Caco-2 (cell line): ENCODE results near the gene NOS1AP. TPM values are rescaled to one million over a fixed set of nuclear protein-coding genes. Genes with fewer than 3 reads are reported as not detected.

Experiments
- BruUV-seq: library from RNA; stranded (reverse); fragments of 400-500 nt; replicated peaks from 2 replicates; lab custom pipeline; 2021; lab: Mats Ljungman, UMichigan
- CTCF ChIA-PET: fragments of 300-600 bp; sonication (Branson Sonifier 250); formaldehyde crosslinking; loops from one replicate; lab custom pipeline; 2022; ENCODE audit warnings: antibody characterized with exemption; lab: Charles Lee
- POLR2A ChIA-PET: fragments of 300-600 bp; sonication (Branson Sonifier 250); formaldehyde crosslinking; loops from one replicate; lab custom pipeline; 2022; ENCODE audit warnings: antibody characterized with exemption; lab: Charles Lee
- DNase-seq, 2 experiments: peaks; one replicate each; pipeline versions ENCODE4 v3.0.0 to v3.0.0-alpha.2; 2020 to 2022
- H3K27me3 ChIP-seq: replicated peaks from 2 replicates; pipeline ENCODE4 v1.6.0; 2011; ENCODE audit warnings: low read length; ENCODE audit not compliant: control insufficient read depth, insufficient read depth
- H3K36me3 ChIP-seq: 2 replicates; pipeline ENCODE4 v1.5.1; 2011; ENCODE audit warnings: low read length; ENCODE audit not compliant: control insufficient read depth, insufficient read depth
- H3K4me1 ChIP-seq: fragments of 250-450 bp; sonication (Bioruptor Pico); 2 replicates; pipeline ENCODE4 v1.5.1; 2020; ENCODE audit warnings: mild to moderate bottlenecking
- H3K4me3 ChIP-seq: 2 replicates; pipeline ENCODE4 v1.5.1; 2011; ENCODE audit warnings: low read depth, mild to moderate bottlenecking, control low read depth, low read length
- H3K9me3 ChIP-seq: fragments of 250-450 bp; sonication (Bioruptor Pico); 2 replicates; pipeline ENCODE4 v1.5.1; 2020; ENCODE audit warnings: mild to moderate bottlenecking, moderate library complexity
- H3K27ac Mint-ChIP-seq: one replicate; pipeline ENCODE4 v1.8.0; 2022; ENCODE audit warnings: mixed read lengths; ENCODE audit not compliant: unreplicated experiment
- H3K27me3 Mint-ChIP-seq: one replicate; pipeline ENCODE4 v1.8.0; 2022; ENCODE audit warnings: mixed read lengths; ENCODE audit not compliant: insufficient read depth, unreplicated experiment
- H3K36me3 Mint-ChIP-seq: one replicate; pipeline ENCODE4 v1.8.0; 2022; ENCODE audit warnings: mild to moderate bottlenecking, mixed read lengths; ENCODE audit not compliant: insufficient read depth, unreplicated experiment
- H3K4me1 Mint-ChIP-seq: one replicate; pipeline ENCODE4 v1.8.0; 2022; ENCODE audit warnings: low read depth, mixed read lengths; ENCODE audit not compliant: unreplicated experiment
- H3K4me3 Mint-ChIP-seq: one replicate; pipeline ENCODE4 v1.8.0; 2022; ENCODE audit warnings: mild to moderate bottlenecking, moderate library complexity, mixed read lengths; ENCODE audit not compliant: unreplicated experiment
- H3K9me3 Mint-ChIP-seq: one replicate; pipeline ENCODE4 v1.8.0; 2022; ENCODE audit warnings: mixed read lengths; ENCODE audit not compliant: unreplicated experiment
- CTCF ChIP-seq, 2 experiments: fragments of 200-600 bp in 1 of 2; IDR thresholded peaks; 1 replicate in 1 of 2; 2 replicates in 1 of 2; pipeline versions ENCODE4 v1.5.1 to v1.8.0; 2011 to 2022; ENCODE audit warnings: antibody characterized with exemption in 1 of 2, control low read depth in 1 of 2, inconsistent platforms in 1 of 2, low read depth in 1 of 2, low read length in 1 of 2, mild to moderate bottlenecking in 1 of 2, moderate library complexity in 1 of 2; ENCODE audit not compliant: insufficient read depth in 1 of 2, severe bottlenecking in 1 of 2, unreplicated experiment in 1 of 2
- intact Hi-C: fragments of 100-400 bp; cut with micrococcal nuclease; formaldehyde crosslinking; loops from one replicate; pipeline ENCODE4 v1.10.0; 2022; ENCODE audit not compliant: unreplicated experiment
- total RNA-seq: library from RNA; stranded (reverse); gene quantifications from 2 replicates; pipeline ENCODE4 v1.2.3, GENCODE V29; 2022

Gene NOS1AP
- total RNA-seq, 1 experiment from 2014 or later, result 5.5 TPM

- Mint-ChIP-seq H3K27me3 (no peaks in the 10 kb centered on the region), H3K4me3 (no peak overlapping the region), H3K36me3 (peaks cover 6% of the 10 kb centered on the region), H3K9me3 (no peaks in the 10 kb centered on the region), H3K27ac (no peak overlapping the region), H3K4me1 (peaks cover 16% of the 10 kb centered on the region)
- ChIA-PET CTCF (no interaction called here), POLR2A (no interaction called here)
- H3K4me1 ChIP-seq, result peaks cover 37% of the 10 kb centered on the region
- no peaks in the 10 kb centered on the region for H3K9me3 ChIP-seq
- DNase-seq, result no peak
- no peak overlapping the region for H3K4me3 ChIP-seq
- H3K36me3 ChIP-seq, result no peaks in the 10 kb centered on the region; the same call in 1 of the 2 replicates
- intact Hi-C loops, result loop anchor here (10.0 kb wide), 1 partner anchor 189 kb away; no protein-coding TSS in a partner anchor
- no peak for TF ChIP-seq CTCF (IDR thresholded peaks at IDR 0.05; ENCODE audit: insufficient read depth in 1 of 2, low read depth in 1 of 2, low read length in 1 of 2, severe bottlenecking in 1 of 2, unreplicated experiment in 1 of 2)
- H3K27me3 ChIP-seq, result no peaks in the 10 kb centered on the region
- BruUV-seq, result no TSS peak
These were observed 314.6 kb downstream of the NOS1AP start for GRCh38 chr1:162384116-162384515.

- Histone ChIP-seq H3K27me3 (no peaks in the 10 kb centered on the region), H3K36me3 (no peaks in the 10 kb centered on the region; the same call in 1 of the 2 replicates), H3K9me3 (no peaks in the 10 kb centered on the region), H3K4me3 (no peak overlapping the region), H3K4me1 (peaks cover 39% of the 10 kb centered on the region)
- TF ChIP-seq CTCF (IDR thresholded peaks at IDR 0.05; ENCODE audit: insufficient read depth in 1 of 2, low read depth in 1 of 2, low read length in 1 of 2, severe bottlenecking in 1 of 2, unreplicated experiment in 1 of 2), result no peak
- Mint-ChIP-seq H3K4me1 (peaks cover 17% of the 10 kb centered on the region), H3K27ac (no peak overlapping the region), H3K9me3 (no peaks in the 10 kb centered on the region), H3K36me3 (peaks cover 6% of the 10 kb centered on the region), H3K27me3 (no peaks in the 10 kb centered on the region), H3K4me3 (no peak overlapping the region)
- intact Hi-C loops, result loop anchor here (10.0 kb wide), 1 partner anchor 190 kb away; no protein-coding TSS in a partner anchor
- ChIA-PET CTCF (no interaction called here), POLR2A (no interaction called here)
- DNase-seq, result no peak
- no TSS peak for BruUV-seq
These were observed 315.2 kb downstream of the NOS1AP start for GRCh38 chr1:162384601-162385279.

DNA sequence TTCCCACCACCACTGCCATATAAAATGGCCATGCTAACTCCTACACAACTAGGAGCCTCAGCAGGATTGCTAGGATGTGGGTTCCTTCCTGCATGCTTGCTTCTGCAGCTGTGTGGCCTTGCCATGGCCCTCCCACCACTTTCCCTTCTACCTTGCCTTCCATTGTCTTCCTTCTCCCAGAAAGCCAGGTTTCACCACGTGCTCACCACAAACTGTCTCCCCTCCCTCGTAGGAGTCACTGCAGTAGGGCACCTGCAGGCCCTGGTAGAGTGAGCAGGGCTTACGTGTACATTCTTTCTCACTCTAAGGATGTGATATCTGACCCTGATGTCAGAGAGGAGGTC lies 315.8 kb downstream of the NOS1AP start:
- Histone ChIP-seq H3K36me3 (no peaks in the 10 kb centered on the region; the same call in 1 of the 2 replicates), H3K4me3 (no peak overlapping the region), H3K27me3 (no peaks in the 10 kb centered on the region), H3K9me3 (no peaks in the 10 kb centered on the region), H3K4me1 (peaks cover 38% of the 10 kb centered on the region)
- peaks cover 17% of the 10 kb centered on the region for H3K4me1 Mint-ChIP-seq
- H3K4me3 Mint-ChIP-seq, result no peak overlapping the region
- DNase-seq, result no peak
- H3K27ac Mint-ChIP-seq, result no peak overlapping the region
- no peak for TF ChIP-seq CTCF (IDR thresholded peaks at IDR 0.05; ENCODE audit: insufficient read depth in 1 of 2, low read depth in 1 of 2, low read length in 1 of 2, severe bottlenecking in 1 of 2, unreplicated experiment in 1 of 2)
- H3K36me3 Mint-ChIP-seq, result peaks cover 6% of the 10 kb centered on the region
- CTCF ChIA-PET, result no interaction called here
- intact Hi-C loops, result loop anchor here (10.0 kb wide), 1 partner anchor 190 kb away; no protein-coding TSS in a partner anchor
- H3K9me3 Mint-ChIP-seq, result no peaks in the 10 kb centered on the region
- POLR2A ChIA-PET, result no interaction called here
- no peaks in the 10 kb centered on the region for H3K27me3 Mint-ChIP-seq
- BruUV-seq, result no TSS peak
